Measurements from ENCODE around the gene TARBP1. TPM values are rescaled to one million over a fixed set of nuclear protein-coding genes. Genes with fewer than 3 reads are reported as not detected.

Gene TARBP1
- polyA plus RNA-seq, 2 of the 4 experiments (the other 2 are of a cell fraction) = 22.4 to 41.1 TPM

DNA sequence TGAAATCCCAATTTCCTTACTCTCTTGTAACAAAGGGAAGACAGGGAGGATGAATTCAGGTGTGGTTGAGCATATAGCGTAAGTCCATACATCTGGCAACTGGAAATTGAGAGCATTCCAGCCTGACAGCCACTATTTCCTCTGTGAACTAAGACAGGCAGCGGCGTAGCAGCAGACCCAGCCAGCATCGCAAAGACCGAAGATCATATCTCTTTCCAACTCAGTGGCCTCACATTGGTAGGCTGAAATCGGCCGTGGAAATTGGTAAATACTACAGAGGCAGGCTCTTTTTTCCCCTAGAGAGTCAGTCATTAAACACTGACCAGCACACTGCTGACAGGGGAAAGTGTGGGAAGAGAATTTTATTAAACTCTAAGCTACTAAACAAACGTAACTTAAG is 43.4 kb downstream of the TARBP1 start:
- TF ChIP-seq CBX2 (IDR thresholded peaks at IDR 0.05; ENCODE audit: borderline replicate concordance, low read depth) (no peak), PHF8 (IDR thresholded peaks at IDR 0.05; ENCODE audit: borderline replicate concordance, low read depth) (no peak), MAZ (IDR thresholded peaks at IDR 0.05; ENCODE audit: borderline replicate concordance, low read depth, low read length) (no peak), RCOR1 (IDR thresholded peaks at IDR 0.05; ENCODE audit: low read depth, low read length) (no peak), RARB (CRISPR knock-in tag; IDR thresholded peaks at IDR 0.05) (no peak), EHF (CRISPR knock-in tag; IDR thresholded peaks at IDR 0.05) (no peak), EHMT2 (IDR thresholded peaks at IDR 0.05; ENCODE audit: low read depth) (no peak), MYC (IDR thresholded peaks at IDR 0.05; ENCODE audit: borderline replicate concordance, low read length) (no peak), CBX8 (IDR thresholded peaks at IDR 0.05) (no peak), CHD4 (IDR thresholded peaks at IDR 0.05; ENCODE audit: borderline replicate concordance) (no peak)
- TF ChIP-seq, protein P1, sequence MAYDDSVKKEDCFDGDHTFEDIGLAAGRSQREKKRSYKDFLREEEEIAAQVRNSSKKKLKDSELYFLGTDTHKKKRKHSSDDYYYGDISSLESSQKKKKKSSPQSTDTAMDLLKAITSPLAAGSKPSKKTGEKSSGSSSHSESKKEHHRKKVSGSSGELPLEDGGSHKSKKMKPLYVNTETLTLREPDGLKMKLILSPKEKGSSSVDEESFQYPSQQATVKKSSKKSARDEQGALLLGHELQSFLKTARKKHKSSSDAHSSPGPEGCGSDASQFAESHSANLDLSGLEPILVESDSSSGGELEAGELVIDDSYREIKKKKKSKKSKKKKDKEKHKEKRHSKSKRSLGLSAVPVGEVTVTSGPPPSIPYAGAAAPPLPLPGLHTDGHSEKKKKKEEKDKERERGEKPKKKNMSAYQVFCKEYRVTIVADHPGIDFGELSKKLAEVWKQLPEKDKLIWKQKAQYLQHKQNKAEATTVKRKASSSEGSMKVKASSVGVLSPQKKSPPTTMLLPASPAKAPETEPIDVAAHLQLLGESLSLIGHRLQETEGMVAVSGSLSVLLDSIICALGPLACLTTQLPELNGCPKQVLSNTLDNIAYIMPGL (CRISPR knock-in tag; IDR thresholded peaks at IDR 0.05; ENCODE audit: borderline replicate concordance) = no peak
- TF ChIP-seq, protein P2, sequence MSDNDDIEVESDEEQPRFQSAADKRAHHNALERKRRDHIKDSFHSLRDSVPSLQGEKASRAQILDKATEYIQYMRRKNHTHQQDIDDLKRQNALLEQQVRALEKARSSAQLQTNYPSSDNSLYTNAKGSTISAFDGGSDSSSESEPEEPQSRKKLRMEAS (IDR thresholded peaks at IDR 0.05) = no peak
- TF ChIP-seq, protein P3, sequence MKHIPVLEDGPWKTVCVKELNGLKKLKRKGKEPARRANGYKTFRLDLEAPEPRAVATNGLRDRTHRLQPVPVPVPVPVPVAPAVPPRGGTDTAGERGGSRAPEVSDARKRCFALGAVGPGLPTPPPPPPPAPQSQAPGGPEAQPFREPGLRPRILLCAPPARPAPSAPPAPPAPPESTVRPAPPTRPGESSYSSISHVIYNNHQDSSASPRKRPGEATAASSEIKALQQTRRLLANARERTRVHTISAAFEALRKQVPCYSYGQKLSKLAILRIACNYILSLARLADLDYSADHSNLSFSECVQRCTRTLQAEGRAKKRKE (CRISPR knock-in tag; IDR thresholded peaks at IDR 0.05; ENCODE audit: low read depth) = no peak
- DNase-seq (ENCODE audit: low read depth in 1 of 2, low spot score in 1 of 2) (no peak), ATAC-seq (no peak), FAIRE-seq (no peak)
- POLR2A ChIA-PET = no interaction called here
- CTCF ChIA-PET = interaction anchor here (1.5 to 1.6 kb wide), 2 partner anchors 14 to 19 kb away, joined by 3 read pairs; no protein-coding TSS in a partner anchor
- Histone ChIP-seq H3K4me1 (peaks cover 9% of the 10 kb centered on the region; the same call in 2 of the 3 replicates), H3K4me3 (no peak overlapping the region), H3K9me3 (peaks cover 15% of the 10 kb centered on the region), H3K27ac (no peak overlapping the region), H3K4me2 (no peak overlapping the region)
- WGBS (ENCODE audit: missing lambda C conversion rate) = 84% methylated on average over 8 of the region's 8 CpGs

DNA sequence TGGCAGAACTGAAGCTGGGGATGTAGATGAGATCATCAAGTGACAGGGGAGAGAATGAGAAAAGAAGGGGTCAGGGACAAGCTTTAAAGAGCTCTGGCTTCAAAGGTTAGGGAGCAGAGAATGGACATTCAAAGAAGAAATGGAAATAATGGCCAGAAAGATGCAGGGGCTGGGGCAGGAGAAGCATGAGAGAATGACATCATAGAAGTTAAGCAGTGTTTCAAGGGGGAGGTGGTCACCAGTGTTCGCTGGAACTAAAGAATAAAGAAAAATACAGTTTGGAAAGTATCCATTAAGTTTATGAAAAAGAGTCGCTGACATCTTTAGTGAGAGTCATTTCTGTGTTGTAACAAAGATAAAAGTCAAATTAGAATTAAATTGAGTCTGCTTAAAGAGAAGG is 44.3 kb downstream of the TARBP1 start:
- Histone ChIP-seq H3K9me3 (peaks cover 7% of the 10 kb centered on the region; the same call in 2 of the 3 replicates), H3K4me1 (peaks cover 9% of the 10 kb centered on the region; the same call in 2 of the 3 replicates), H3K4me2 (no peak overlapping the region), H3K27ac (no peak overlapping the region), H3K4me3 (no peak overlapping the region)
- no peak for FAIRE-seq
- ATAC-seq = no peak
- 85% methylated on average over 2 of the region's 2 CpGs for WGBS (ENCODE audit: missing lambda C conversion rate)
- CTCF ChIA-PET = interaction anchor here (0.6 to 1.5 kb wide), 2 partner anchors 13 to 330 kb away, joined by 3 read pairs; no protein-coding TSS in a partner anchor
- TF ChIP-seq, protein P2 (IDR thresholded peaks at IDR 0.05) = no peak
- TF ChIP-seq POLR2AphosphoS2 (conservative IDR thresholded peaks at IDR 0.05; ENCODE audit: low read length) (no peak), RAD21 (conservative IDR thresholded peaks at IDR 0.05 in 1 of 2, IDR thresholded peaks at IDR 0.05 in 1 of 2) (no peak), MAFK (IDR thresholded peaks at IDR 0.05; ENCODE audit: partially characterized antibody) (no peak), KDM1A (IDR thresholded peaks at IDR 0.05; ENCODE audit: low read depth) (no peak), BHLHE40 (IDR thresholded peaks at IDR 0.05; ENCODE audit: low read depth, low read length) (no peak), ZFP36 (IDR thresholded peaks at IDR 0.05; ENCODE audit: borderline replicate concordance, partially characterized antibody) (no peak), RCOR1 (IDR thresholded peaks at IDR 0.05; ENCODE audit: low read depth, low read length) (no peak), GATA3 (IDR thresholded peaks at IDR 0.05; ENCODE audit: borderline replicate concordance) (no peak)
- TF ChIP-seq, protein P4, sequence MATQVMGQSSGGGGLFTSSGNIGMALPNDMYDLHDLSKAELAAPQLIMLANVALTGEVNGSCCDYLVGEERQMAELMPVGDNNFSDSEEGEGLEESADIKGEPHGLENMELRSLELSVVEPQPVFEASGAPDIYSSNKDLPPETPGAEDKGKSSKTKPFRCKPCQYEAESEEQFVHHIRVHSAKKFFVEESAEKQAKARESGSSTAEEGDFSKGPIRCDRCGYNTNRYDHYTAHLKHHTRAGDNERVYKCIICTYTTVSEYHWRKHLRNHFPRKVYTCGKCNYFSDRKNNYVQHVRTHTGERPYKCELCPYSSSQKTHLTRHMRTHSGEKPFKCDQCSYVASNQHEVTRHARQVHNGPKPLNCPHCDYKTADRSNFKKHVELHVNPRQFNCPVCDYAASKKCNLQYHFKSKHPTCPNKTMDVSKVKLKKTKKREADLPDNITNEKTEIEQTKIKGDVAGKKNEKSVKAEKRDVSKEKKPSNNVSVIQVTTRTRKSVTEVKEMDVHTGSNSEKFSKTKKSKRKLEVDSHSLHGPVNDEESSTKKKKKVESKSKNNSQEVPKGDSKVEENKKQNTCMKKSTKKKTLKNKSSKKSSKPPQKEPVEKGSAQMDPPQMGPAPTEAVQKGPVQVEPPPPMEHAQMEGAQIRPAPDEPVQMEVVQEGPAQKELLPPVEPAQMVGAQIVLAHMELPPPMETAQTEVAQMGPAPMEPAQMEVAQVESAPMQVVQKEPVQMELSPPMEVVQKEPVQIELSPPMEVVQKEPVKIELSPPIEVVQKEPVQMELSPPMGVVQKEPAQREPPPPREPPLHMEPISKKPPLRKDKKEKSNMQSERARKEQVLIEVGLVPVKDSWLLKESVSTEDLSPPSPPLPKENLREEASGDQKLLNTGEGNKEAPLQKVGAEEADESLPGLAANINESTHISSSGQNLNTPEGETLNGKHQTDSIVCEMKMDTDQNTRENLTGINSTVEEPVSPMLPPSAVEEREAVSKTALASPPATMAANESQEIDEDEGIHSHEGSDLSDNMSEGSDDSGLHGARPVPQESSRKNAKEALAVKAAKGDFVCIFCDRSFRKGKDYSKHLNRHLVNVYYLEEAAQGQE (IDR thresholded peaks at IDR 0.05) = no peak
- no peak for DNase-seq (ENCODE audit: low read depth in 1 of 2, low spot score in 1 of 2)
- POLR2A ChIA-PET = no interaction called here
